ENCODE measurements around the gene ANAPC16. TPM values are rescaled to one million over a fixed set of nuclear protein-coding genes. Genes with fewer than 3 reads are reported as not detected.
A peak's percentile ranks its signal among the peaks of the same experiment; 100 is the strongest.

ANAPC16 gene
- total RNA-seq, 1 donor from 2014 or later: 53.2 TPM

DNA sequence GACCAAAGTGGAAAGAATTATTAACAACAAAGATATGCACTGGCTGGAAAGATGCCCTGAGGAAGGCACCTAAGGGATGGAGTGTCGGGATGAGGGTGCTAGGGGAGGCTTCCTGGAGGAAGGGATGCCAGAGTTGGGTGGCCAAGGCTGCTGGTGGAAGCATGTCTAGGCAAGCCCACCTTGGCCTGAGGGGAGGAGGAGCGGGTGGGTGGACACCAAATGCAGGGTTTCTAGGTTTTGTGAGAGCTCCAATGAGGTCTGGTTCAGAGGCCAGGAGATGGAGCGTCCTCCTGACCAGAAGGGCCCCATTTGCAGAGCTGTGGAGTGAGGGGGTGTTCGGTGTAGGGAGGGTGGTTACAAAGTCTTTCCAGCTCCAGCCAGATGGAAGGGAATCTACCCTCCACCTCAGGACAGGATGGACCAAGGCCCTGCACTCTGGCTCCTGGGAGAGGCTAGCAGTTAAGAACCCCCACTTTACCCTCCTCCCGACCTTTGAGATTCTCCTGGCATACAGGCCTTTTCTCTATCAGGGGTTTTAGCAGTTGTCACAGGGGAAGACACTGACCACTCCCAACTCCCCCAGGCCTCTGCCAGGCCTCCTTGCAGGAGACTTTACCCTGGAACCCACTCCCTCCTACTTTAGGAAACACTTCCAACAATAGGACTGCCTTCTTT is 54.9 kb downstream of the ANAPC16 start:
- DNase-seq (ENCODE audit: low read depth, low spot score): no peak
- Mint-ChIP-seq H3K27ac (ENCODE audit: unreplicated experiment) (peak overlapping the region; percentile 24), H3K4me3 (peak overlapping the region; percentile 82), H3K4me1 (peaks cover 52% of the 10 kb centered on the region), H3K9me3 (no peaks in the 10 kb centered on the region), H3K36me3 (ENCODE audit: low read depth) (peaks cover 4% of the 10 kb centered on the region), H3K27me3 (ENCODE audit: low read depth) (no peaks in the 10 kb centered on the region)
- TF ChIP-seq, protein P1, sequence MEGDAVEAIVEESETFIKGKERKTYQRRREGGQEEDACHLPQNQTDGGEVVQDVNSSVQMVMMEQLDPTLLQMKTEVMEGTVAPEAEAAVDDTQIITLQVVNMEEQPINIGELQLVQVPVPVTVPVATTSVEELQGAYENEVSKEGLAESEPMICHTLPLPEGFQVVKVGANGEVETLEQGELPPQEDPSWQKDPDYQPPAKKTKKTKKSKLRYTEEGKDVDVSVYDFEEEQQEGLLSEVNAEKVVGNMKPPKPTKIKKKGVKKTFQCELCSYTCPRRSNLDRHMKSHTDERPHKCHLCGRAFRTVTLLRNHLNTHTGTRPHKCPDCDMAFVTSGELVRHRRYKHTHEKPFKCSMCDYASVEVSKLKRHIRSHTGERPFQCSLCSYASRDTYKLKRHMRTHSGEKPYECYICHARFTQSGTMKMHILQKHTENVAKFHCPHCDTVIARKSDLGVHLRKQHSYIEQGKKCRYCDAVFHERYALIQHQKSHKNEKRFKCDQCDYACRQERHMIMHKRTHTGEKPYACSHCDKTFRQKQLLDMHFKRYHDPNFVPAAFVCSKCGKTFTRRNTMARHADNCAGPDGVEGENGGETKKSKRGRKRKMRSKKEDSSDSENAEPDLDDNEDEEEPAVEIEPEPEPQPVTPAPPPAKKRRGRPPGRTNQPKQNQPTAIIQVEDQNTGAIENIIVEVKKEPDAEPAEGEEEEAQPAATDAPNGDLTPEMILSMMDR (conservative IDR thresholded peaks at IDR 0.05): no peak

GRCh38 chr10:72272689-72273409 is 57.0 kb downstream of the ANAPC16 start:
- Mint-ChIP-seq H3K9me3 (no peaks in the 10 kb centered on the region), H3K36me3 (ENCODE audit: low read depth) (peaks cover 4% of the 10 kb centered on the region), H3K27me3 (ENCODE audit: low read depth) (no peaks in the 10 kb centered on the region), H3K4me1 (peaks cover 67% of the 10 kb centered on the region), H3K4me3 (peak overlapping the region; percentile 98), H3K27ac (ENCODE audit: unreplicated experiment) (peak overlapping the region; percentile 99)
- DNase-seq (ENCODE audit: low read depth, low spot score): peak; percentile 64
- TF ChIP-seq, protein P1 (conservative IDR thresholded peaks at IDR 0.05): no peak

DNA sequence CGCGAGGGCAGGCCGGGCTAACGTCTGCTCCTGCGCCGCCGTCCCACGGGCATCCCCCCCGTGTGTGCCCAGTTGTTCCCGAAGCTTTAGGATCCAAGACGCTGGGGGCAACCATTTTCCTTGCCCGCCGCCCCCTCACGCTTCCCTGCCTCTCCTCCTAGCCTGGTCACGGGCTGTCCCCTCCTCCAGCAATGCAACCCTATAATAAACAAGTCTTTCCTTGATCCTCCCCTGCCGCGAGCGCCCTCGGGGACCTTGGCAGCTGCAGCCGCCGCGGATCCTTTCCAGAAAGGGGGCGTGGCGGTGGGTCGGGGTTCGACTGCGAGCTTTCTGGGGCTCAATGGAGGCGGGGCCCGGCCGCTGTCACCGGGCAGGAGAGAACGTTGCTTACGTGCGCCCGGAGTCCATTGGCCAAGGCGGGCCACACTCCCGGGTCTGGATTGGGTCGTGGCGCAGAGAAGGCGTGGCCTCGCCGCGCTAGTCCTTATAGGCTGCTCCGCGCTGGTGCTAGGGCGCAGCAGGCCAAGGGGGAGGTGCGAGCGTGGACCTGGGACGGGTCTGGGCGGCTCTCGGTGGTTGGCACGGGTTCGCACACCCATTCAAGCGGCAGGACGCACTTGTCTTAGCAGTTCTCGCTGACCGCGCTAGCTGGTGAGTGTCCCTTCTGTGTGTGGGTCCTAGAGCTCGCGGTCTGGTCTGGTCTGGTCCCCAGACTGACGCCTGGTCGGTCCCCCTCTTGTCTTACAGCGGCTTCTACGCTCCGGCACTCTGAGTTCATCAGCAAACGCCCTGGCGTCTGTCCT is 57.8 kb downstream of the ANAPC16 start, which contains the start of gene DDIT4:
DDIT4 (plus strand) TSS at position 515 of the 803 bp plus-strand sequence. CDS start 293 bp downstream, outside the sequence.
- no peaks in the 10 kb centered on the region for H3K27me3 Mint-ChIP-seq (ENCODE audit: low read depth)
- no peaks in the 10 kb centered on the region for H3K9me3 Mint-ChIP-seq
- H3K4me1 Mint-ChIP-seq: peaks cover 72% of the 10 kb centered on the region
- peak within 1 kb of the TSS; percentile 98 for H3K4me3 Mint-ChIP-seq
- peaks cover 4% of the 10 kb centered on the region for H3K36me3 Mint-ChIP-seq (ENCODE audit: low read depth)
- peak; percentile 95 for DNase-seq (ENCODE audit: low read depth, low spot score)
- TF ChIP-seq, protein P1 (conservative IDR thresholded peaks at IDR 0.05): no peak
- peak within 1 kb of the TSS; percentile 99 for H3K27ac Mint-ChIP-seq (ENCODE audit: unreplicated experiment)

DNA sequence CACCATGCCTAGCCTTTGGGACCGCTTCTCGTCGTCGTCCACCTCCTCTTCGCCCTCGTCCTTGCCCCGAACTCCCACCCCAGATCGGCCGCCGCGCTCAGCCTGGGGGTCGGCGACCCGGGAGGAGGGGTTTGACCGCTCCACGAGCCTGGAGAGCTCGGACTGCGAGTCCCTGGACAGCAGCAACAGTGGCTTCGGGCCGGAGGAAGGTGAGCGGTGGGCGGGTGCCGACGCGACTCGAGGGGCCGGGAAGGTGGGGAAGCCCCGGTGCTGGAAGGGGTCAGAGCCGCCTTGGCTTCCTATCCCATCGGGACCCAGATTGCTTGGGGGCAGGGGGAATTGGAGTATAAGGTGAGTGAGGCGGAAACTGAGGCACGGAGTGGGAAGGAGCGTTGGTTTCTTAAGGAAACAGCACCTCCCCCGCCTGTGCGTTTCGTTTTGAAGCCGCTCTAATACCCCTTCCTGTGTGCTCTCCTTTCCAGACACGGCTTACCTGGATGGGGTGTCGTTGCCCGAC is 58.5 kb downstream of the ANAPC16 start:
- DNase-seq (ENCODE audit: low read depth, low spot score): no peak
- peak overlapping the region; percentile 99 for H3K27ac Mint-ChIP-seq (ENCODE audit: unreplicated experiment)
- peaks cover 4% of the 10 kb centered on the region for H3K36me3 Mint-ChIP-seq (ENCODE audit: low read depth)
- peaks cover 74% of the 10 kb centered on the region for H3K4me1 Mint-ChIP-seq
- peak overlapping the region; percentile 98 for H3K4me3 Mint-ChIP-seq
- H3K9me3 Mint-ChIP-seq: no peaks in the 10 kb centered on the region
- no peaks in the 10 kb centered on the region for H3K27me3 Mint-ChIP-seq (ENCODE audit: low read depth)
- TF ChIP-seq, protein P1 (conservative IDR thresholded peaks at IDR 0.05): no peak

- H3K27me3 Mint-ChIP-seq (ENCODE audit: low read depth): no peaks in the 10 kb centered on the region
- peak overlapping the region; percentile 98 for H3K4me3 Mint-ChIP-seq
- H3K36me3 Mint-ChIP-seq (ENCODE audit: low read depth): peaks cover 4% of the 10 kb centered on the region
- TF ChIP-seq, protein P1 (conservative IDR thresholded peaks at IDR 0.05): peak; percentile 69
- peak; percentile 33 for DNase-seq (ENCODE audit: low read depth, low spot score)
- H3K4me1 Mint-ChIP-seq: peaks cover 74% of the 10 kb centered on the region
- no peaks in the 10 kb centered on the region for H3K9me3 Mint-ChIP-seq
- peak overlapping the region; percentile 67 for H3K27ac Mint-ChIP-seq (ENCODE audit: unreplicated experiment)
Measured at GRCh38 chr10:72274730-72275350, 59.0 kb downstream of the ANAPC16 start.

Data from neural crest cell (in vitro differentiated cells).